ENCODE data around the gene PIK3C3.

PIK3C3 gene

DNA sequence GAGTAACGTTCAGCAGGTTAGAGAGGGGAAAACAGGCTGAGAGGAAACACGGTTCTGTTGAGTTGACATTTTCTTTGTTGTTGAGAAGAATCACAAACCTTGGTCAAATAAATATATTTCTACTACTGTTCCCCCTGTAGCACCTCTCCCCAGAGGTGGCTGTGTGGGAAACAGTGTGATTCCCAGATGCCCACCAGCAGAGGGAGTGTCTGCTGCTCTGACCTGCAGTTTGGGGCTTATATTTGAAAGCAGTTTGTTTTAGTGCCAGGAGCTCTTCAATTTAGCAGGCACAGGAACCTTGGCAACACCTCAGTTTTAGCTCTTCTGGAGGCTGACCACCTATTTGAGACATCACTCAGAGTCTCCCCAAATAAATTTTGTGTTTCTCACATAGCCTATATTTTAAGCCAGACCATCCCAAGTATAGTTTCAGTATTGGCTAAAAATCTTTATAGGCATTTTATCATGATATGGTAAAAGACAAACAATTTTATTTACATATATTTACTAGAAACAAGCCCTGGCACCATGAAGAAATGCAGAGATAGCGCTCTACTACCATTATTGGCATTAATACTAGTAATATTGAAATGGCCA is 75.7 kb downstream of the PIK3C3 start:
- ChIA-PET CTCF (interaction anchor here (0.6 to 4.0 kb wide), 14 partner anchors 8 to 1557 kb away, joined by 3 to 23 read pairs (median 3); no protein-coding TSS in a partner anchor), POLR2A (no interaction called here)
- H3K4me3 ChIP-seq (ENCODE audit: low read depth, low read length): no peak overlapping the region
- no peak overlapping the region for H3K27ac ChIP-seq (ENCODE audit: extremely low read depth, low read depth, low read length)
- no peaks in the 10 kb centered on the region for H3K4me1 ChIP-seq (ENCODE audit: control insufficient read depth, insufficient read depth, low read length)
- H3K36me3 ChIP-seq (ENCODE audit: control insufficient read depth in 2 of 2, insufficient read depth in 1 of 2, low read length in 2 of 2): peaks cover 40 to 44% of the 10 kb centered on the region in 2 experiments
- TF ChIP-seq, protein P1, sequence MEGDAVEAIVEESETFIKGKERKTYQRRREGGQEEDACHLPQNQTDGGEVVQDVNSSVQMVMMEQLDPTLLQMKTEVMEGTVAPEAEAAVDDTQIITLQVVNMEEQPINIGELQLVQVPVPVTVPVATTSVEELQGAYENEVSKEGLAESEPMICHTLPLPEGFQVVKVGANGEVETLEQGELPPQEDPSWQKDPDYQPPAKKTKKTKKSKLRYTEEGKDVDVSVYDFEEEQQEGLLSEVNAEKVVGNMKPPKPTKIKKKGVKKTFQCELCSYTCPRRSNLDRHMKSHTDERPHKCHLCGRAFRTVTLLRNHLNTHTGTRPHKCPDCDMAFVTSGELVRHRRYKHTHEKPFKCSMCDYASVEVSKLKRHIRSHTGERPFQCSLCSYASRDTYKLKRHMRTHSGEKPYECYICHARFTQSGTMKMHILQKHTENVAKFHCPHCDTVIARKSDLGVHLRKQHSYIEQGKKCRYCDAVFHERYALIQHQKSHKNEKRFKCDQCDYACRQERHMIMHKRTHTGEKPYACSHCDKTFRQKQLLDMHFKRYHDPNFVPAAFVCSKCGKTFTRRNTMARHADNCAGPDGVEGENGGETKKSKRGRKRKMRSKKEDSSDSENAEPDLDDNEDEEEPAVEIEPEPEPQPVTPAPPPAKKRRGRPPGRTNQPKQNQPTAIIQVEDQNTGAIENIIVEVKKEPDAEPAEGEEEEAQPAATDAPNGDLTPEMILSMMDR (tag by site-specific recombination; IDR thresholded peaks at IDR 0.05): 0 out of 2 replicates have a peak, but pooled peaks have one; percentile 28
- TF ChIP-seq, protein P2, sequence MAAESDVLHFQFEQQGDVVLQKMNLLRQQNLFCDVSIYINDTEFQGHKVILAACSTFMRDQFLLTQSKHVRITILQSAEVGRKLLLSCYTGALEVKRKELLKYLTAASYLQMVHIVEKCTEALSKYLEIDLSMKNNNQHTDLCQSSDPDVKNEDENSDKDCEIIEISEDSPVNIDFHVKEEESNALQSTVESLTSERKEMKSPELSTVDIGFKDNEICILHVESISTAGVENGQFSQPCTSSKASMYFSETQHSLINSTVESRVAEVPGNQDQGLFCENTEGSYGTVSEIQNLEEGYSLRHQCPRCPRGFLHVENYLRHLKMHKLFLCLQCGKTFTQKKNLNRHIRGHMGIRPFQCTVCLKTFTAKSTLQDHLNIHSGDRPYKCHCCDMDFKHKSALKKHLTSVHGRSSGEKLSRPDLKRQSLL (tag by site-specific recombination; IDR thresholded peaks at IDR 0.05): no peak
- H3K9me3 ChIP-seq (ENCODE audit: control insufficient read depth, insufficient read depth, low read depth, low read length): no peaks in the 10 kb centered on the region

GRCh38 chr18:42032447-42032846 is 77.4 kb downstream of the PIK3C3 start:
- Histone ChIP-seq H3K4me1 (ENCODE audit: control insufficient read depth, insufficient read depth, low read length) (no peaks in the 10 kb centered on the region), H3K36me3 (ENCODE audit: control insufficient read depth in 2 of 2, insufficient read depth in 1 of 2, low read length in 2 of 2) (peaks cover 46 to 48% of the 10 kb centered on the region in 2 experiments), H3K27ac (ENCODE audit: extremely low read depth, low read depth, low read length) (no peak overlapping the region), H3K9me3 (ENCODE audit: control insufficient read depth, insufficient read depth, low read depth, low read length) (no peaks in the 10 kb centered on the region), H3K4me3 (ENCODE audit: low read depth, low read length) (no peak overlapping the region)
- ChIA-PET POLR2A (no interaction called here), CTCF (interaction anchor here (1.9 to 2.8 kb wide), 3 partner anchors 15 to 21 kb away, joined by 4 to 10 read pairs (median 9); no protein-coding TSS in a partner anchor)
- TF ChIP-seq ZNF596 (tag by site-specific recombination; IDR thresholded peaks at IDR 0.05) (no peak), ZNF830 (tag by site-specific recombination; IDR thresholded peaks at IDR 0.05; ENCODE audit: low read depth) (no peak), YY2 (tag by site-specific recombination; IDR thresholded peaks at IDR 0.05) (no peak), ZNF202 (tag by site-specific recombination; IDR thresholded peaks at IDR 0.05; ENCODE audit: borderline replicate concordance) (peak; percentile 82; the same call in 1 of the 2 replicates), KLF7 (tag by site-specific recombination; IDR thresholded peaks at IDR 0.05; ENCODE audit: borderline replicate concordance) (no peak), ZNF157 (tag by site-specific recombination; IDR thresholded peaks at IDR 0.05) (no peak), ZSCAN30 (tag by site-specific recombination; IDR thresholded peaks at IDR 0.05) (no peak), KLF17 (tag by site-specific recombination; IDR thresholded peaks at IDR 0.05) (no peak), TCF7L2 (IDR thresholded peaks at IDR 0.05; ENCODE audit: borderline replicate concordance, low read depth, low read length) (no peak), SP3 (tag by site-specific recombination; IDR thresholded peaks at IDR 0.05) (0 out of 2 replicates have a peak, but pooled peaks have one; percentile 33), ZNF48 (tag by site-specific recombination; IDR thresholded peaks at IDR 0.05) (no peak), ZNF138 (tag by site-specific recombination; IDR thresholded peaks at IDR 0.05; ENCODE audit: borderline replicate concordance) (peak; percentile 41; the same call in 1 of the 2 replicates), OVOL3 (tag by site-specific recombination; IDR thresholded peaks at IDR 0.05) (no peak), HOXD13 (CRISPR knock-in tag; IDR thresholded peaks at IDR 0.05; ENCODE audit: borderline replicate concordance) (no peak), ZNF214 (tag by site-specific recombination; IDR thresholded peaks at IDR 0.05; ENCODE audit: borderline replicate concordance) (no peak), ZNF292 (tag by site-specific recombination; IDR thresholded peaks at IDR 0.05; ENCODE audit: borderline replicate concordance, low read depth) (0 out of 2 replicates have a peak, but pooled peaks have one; percentile 56), HOXC10 (CRISPR knock-in tag; IDR thresholded peaks at IDR 0.05) (no peak), ZNF2 (tag by site-specific recombination; IDR thresholded peaks at IDR 0.05) (no peak), ZNF121 (tag by site-specific recombination; IDR thresholded peaks at IDR 0.05) (no peak), ZNF19 (tag by site-specific recombination; IDR thresholded peaks at IDR 0.05; ENCODE audit: low read depth) (0 out of 2 replicates have a peak, but pooled peaks have one; percentile 86), ZBTB17 (tag by site-specific recombination; IDR thresholded peaks at IDR 0.05) (no peak), ZNF558 (tag by site-specific recombination; IDR thresholded peaks at IDR 0.05) (peak; percentile 83)
- TF ChIP-seq, protein P3, sequence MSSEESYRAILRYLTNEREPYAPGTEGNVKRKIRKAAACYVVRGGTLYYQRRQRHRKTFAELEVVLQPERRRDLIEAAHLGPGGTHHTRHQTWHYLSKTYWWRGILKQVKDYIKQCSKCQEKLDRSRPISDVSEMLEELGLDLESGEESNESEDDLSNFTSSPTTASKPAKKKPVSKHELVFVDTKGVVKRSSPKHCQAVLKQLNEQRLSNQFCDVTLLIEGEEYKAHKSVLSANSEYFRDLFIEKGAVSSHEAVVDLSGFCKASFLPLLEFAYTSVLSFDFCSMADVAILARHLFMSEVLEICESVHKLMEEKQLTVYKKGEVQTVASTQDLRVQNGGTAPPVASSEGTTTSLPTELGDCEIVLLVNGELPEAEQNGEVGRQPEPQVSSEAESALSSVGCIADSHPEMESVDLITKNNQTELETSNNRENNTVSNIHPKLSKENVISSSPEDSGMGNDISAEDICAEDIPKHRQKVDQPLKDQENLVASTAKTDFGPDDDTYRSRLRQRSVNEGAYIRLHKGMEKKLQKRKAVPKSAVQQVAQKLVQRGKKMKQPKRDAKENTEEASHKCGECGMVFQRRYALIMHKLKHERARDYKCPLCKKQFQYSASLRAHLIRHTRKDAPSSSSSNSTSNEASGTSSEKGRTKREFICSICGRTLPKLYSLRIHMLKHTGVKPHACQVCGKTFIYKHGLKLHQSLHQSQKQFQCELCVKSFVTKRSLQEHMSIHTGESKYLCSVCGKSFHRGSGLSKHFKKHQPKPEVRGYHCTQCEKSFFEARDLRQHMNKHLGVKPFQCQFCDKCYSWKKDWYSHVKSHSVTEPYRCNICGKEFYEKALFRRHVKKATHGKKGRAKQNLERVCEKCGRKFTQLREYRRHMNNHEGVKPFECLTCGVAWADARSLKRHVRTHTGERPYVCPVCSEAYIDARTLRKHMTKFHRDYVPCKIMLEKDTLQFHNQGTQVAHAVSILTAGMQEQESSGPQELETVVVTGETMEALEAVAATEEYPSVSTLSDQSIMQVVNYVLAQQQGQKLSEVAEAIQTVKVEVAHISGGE (tag by site-specific recombination; conservative IDR thresholded peaks at IDR 0.05; ENCODE audit: low read depth): peak; percentile 87
- TF ChIP-seq, protein P4, sequence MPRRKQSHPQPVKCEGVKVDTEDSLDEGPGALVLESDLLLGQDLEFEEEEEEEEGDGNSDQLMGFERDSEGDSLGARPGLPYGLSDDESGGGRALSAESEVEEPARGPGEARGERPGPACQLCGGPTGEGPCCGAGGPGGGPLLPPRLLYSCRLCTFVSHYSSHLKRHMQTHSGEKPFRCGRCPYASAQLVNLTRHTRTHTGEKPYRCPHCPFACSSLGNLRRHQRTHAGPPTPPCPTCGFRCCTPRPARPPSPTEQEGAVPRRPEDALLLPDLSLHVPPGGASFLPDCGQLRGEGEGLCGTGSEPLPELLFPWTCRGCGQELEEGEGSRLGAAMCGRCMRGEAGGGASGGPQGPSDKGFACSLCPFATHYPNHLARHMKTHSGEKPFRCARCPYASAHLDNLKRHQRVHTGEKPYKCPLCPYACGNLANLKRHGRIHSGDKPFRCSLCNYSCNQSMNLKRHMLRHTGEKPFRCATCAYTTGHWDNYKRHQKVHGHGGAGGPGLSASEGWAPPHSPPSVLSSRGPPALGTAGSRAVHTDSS (tag by site-specific recombination; IDR thresholded peaks at IDR 0.05): no peak
